Endothelial cell of umbilical vein (primary cell): ENCODE measurements around the gene TTC33. TPM values are rescaled to one million over a fixed set of nuclear protein-coding genes. Genes with fewer than 3 reads are reported as not detected.

Source experiments
- BruUV-seq: library from RNA; stranded (reverse); fragments of 400-500 nt; replicated peaks from 2 replicates; lab custom pipeline; 2021; lab: Mats Ljungman, UMichigan
- CTCF ChIA-PET: fragments of 300-600, 350-600 bp; sonication (Branson Sonifier 250); formaldehyde crosslinking; loops from one replicate; lab custom pipeline; 2021; ENCODE audit warnings: antibody characterized with exemption, inconsistent platforms; lab: Charles Lee
- POLR2A ChIA-PET: fragments of 300-600, 350-600 bp; sonication (Branson Sonifier 250); formaldehyde crosslinking; loops from one replicate; lab custom pipeline; 2021; ENCODE audit warnings: antibody characterized with exemption, inconsistent platforms; lab: Charles Lee
- DNase-seq: peaks from one replicate; pipeline ENCODE4 v3.0.0-alpha.2; 2011; ENCODE audit warnings: low read depth, low spot score
- FAIRE-seq: peaks from 2 replicates; lab custom pipeline; 2011; peaks lifted over from hg19 to GRCh38; lab: Jason Lieb, UNC
- H2AFZ ChIP-seq: 2 replicates; pipeline ENCODE4 v1.6.0; 2012; ENCODE audit warnings: low read depth, low read length, control low read depth, inconsistent platforms
- H3K27ac ChIP-seq: 2 replicates; pipeline ENCODE4 v1.5.1; 2011; ENCODE audit warnings: low read depth, mild to moderate bottlenecking, control low read depth, low read length, moderate library complexity; ENCODE audit not compliant: insufficient read depth
- H3K27me3 ChIP-seq, 2 experiments: 2 replicates each; pipeline versions ENCODE4 v1.6.0 to v1.6.1; 2011; ENCODE audit warnings: low read length in 2 of 2, mixed read lengths in 1 of 2; ENCODE audit not compliant: control insufficient read depth in 2 of 2, insufficient read depth in 2 of 2
- H3K36me3 ChIP-seq, 2 experiments: 2 replicates in 1 of 2; 3 replicates in 1 of 2; pipeline ENCODE4 v1.5.1; 2011; ENCODE audit warnings: low read length in 2 of 2, mild to moderate bottlenecking in 1 of 2, moderate library complexity in 1 of 2; ENCODE audit not compliant: control insufficient read depth in 2 of 2, insufficient read depth in 2 of 2; ENCODE audit errors: extremely low read depth in 1 of 2
- H3K4me1 ChIP-seq: 3 replicates; pipeline ENCODE4 v1.5.1; 2011; ENCODE audit warnings: mild to moderate bottlenecking, low read length; ENCODE audit not compliant: control insufficient read depth, insufficient read depth; ENCODE audit errors: extremely low read depth
- H3K4me2 ChIP-seq: 2 replicates; pipeline ENCODE4 v1.6.1; 2011; ENCODE audit warnings: low read length, control low read depth, mixed read lengths; ENCODE audit not compliant: insufficient read depth
- H3K4me3 ChIP-seq, 3 experiments: fragments of 200-600 bp in 1 of 3; sonication (generic), shearing (Covaris generic) in 1 of 3; replicated peaks in 1 of 3; 2 replicates each; pipeline ENCODE4 v1.5.1; 2011 to 2016; ENCODE audit warnings: control low read depth in 3 of 3, low read length in 3 of 3, mild to moderate bottlenecking in 2 of 3, inconsistent platforms in 1 of 3, low read depth in 1 of 3, moderate library complexity in 1 of 3; ENCODE audit not compliant: insufficient read depth in 1 of 3
- H3K79me2 ChIP-seq: 2 replicates; pipeline ENCODE4 v1.6.0; 2012; ENCODE audit warnings: low read length, inconsistent platforms; ENCODE audit not compliant: control insufficient read depth, insufficient read depth
- H3K9ac ChIP-seq: replicated peaks from 2 replicates; pipeline ENCODE3; 2011; ENCODE audit warnings: low read length, control low read depth; ENCODE audit not compliant: insufficient read depth; ENCODE audit errors: extremely low read depth
- H3K9me1 ChIP-seq: replicated peaks from 3 replicates; pipeline ENCODE4 v1.6.0; 2011; ENCODE audit warnings: mild to moderate bottlenecking, low read length; ENCODE audit not compliant: control insufficient read depth, insufficient read depth; ENCODE audit errors: extremely low read depth
- H3K9me3 ChIP-seq: replicated peaks from 2 replicates; pipeline ENCODE4 v1.5.1; 2012; ENCODE audit warnings: low read length, inconsistent platforms; ENCODE audit not compliant: control insufficient read depth, insufficient read depth
- H4K20me1 ChIP-seq: replicated peaks from 2 replicates; pipeline ENCODE3; 2011; ENCODE audit warnings: mild to moderate bottlenecking, low read length; ENCODE audit not compliant: control insufficient read depth, insufficient read depth; ENCODE audit errors: extremely low read depth
- EZH2 ChIP-seq: IDR thresholded peaks from 2 replicates; pipeline ENCODE4 v1.6.1; 2012; ENCODE audit warnings: borderline replicate concordance, low read depth, mild to moderate bottlenecking, moderate library complexity, low read length, inconsistent platforms; ENCODE audit not compliant: severe bottlenecking
- FOS ChIP-seq: IDR thresholded peaks from 2 replicates; pipeline ENCODE4 v1.6.1; 2011; ENCODE audit warnings: mild to moderate bottlenecking, low read length, moderate library complexity, borderline replicate concordance; ENCODE audit not compliant: insufficient read depth
- GATA2 ChIP-seq: IDR thresholded peaks from 2 replicates; pipeline ENCODE4 v1.7.0; 2011; ENCODE audit warnings: low read depth, mild to moderate bottlenecking, moderate library complexity, mixed read lengths, low read length; ENCODE audit not compliant: insufficient read length, insufficient read depth
- JUN ChIP-seq: IDR thresholded peaks from 2 replicates; pipeline ENCODE4 v1.6.1; 2011; ENCODE audit warnings: borderline replicate concordance, low read depth; ENCODE audit not compliant: insufficient read length, insufficient read depth
- MYC ChIP-seq: IDR thresholded peaks from one replicate; pipeline ENCODE4 v1.6.1; 2011; ENCODE audit warnings: mild to moderate bottlenecking, low read depth, low read length
- POLR2A ChIP-seq: IDR thresholded peaks from 2 replicates; pipeline ENCODE4 v1.6.1; 2012; ENCODE audit warnings: low read depth, mild to moderate bottlenecking, control low read depth, low read length
- POLR2AphosphoS5 ChIP-seq: IDR thresholded peaks from 2 replicates; pipeline ENCODE4 v1.6.1; 2012; ENCODE audit warnings: low read depth, mild to moderate bottlenecking, control low read depth, low read length, moderate library complexity; ENCODE audit not compliant: insufficient read depth
- dilution Hi-C: fragments of 300-500 bp; cut with MboI; formaldehyde crosslinking; loops from one replicate; pipeline ENCODE4 v1.15.0; 2019; ENCODE audit warnings: low sequenced_read_pairs; ENCODE audit not compliant: extremely low pct_ligation_motif_present
- intact Hi-C: fragments of 100-400 bp; cut with micrococcal nuclease; formaldehyde crosslinking; loops from one replicate; pipeline ENCODE4 v1.10.0; 2022
- polyA plus RNA-seq, 4 experiments: library from polyadenylated mRNA; depleted of rRNA in 3 of 4; stranded (reverse) in 3 of 4; unstranded in 1 of 4; fragments of >200 nt; gene quantifications; 2 replicates each; pipeline versions ENCODE4 v1.2.1 to v1.2.3, GENCODE V29; 2011 to 2012; ENCODE audit warnings: missing spikeins in 1 of 4
- total RNA-seq: library from RNA; stranded (reverse); gene quantifications from 2 replicates; pipeline ENCODE4 v1.2.3, GENCODE V29; 2021
- TF ChIP-seq, protein P1 (sequence below): IDR thresholded peaks from 2 replicates; pipeline ENCODE4 v1.6.1; 2011; ENCODE audit not compliant: insufficient read depth, insufficient read length
- TF ChIP-seq, protein P2 (sequence below), 2 donors: IDR thresholded peaks; 1 replicate in 1 of 2; 2 replicates in 1 of 2; pipeline ENCODE4 v1.5.1; 2011; ENCODE audit warnings: low read length in 2 of 2, mild to moderate bottlenecking in 2 of 2, moderate library complexity in 2 of 2, control low read depth in 1 of 2, inconsistent platforms in 1 of 2, low read depth in 1 of 2; ENCODE audit not compliant: insufficient read depth in 1 of 2; ENCODE audit errors: extremely low read depth in 1 of 2

Gene TTC33
- total and polyA plus RNA-seq, 2 donors (not counting 3 experiments of a cell fraction or from before 2014, with no cell fraction given) = 2.2 to 11.7 TPM

DNA sequence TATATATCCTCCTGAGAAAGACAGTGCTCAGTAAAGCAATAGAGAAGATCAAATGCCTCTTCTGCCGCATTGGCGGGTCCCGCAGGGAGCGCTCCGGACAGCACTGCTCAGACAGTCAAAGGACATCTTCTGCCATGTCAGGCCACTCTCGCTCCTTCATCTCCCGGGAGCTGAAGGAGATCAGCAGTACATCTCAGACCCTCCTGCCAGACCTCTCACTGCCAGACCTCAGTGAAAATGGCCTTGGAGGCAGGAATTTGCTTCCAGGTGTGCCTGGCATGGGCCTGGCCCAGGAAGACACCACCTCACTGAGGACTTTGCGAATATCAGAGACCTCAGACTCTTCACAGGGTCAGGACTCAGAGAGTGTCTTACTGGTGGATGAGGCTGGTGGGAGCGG, 63.9 kb downstream of the TTC33 start:
- BruUV-seq = no TSS peak
- Histone ChIP-seq H3K4me1 (peaks cover 36% of the 10 kb centered on the region), H3K9me1 (no peaks in the 10 kb centered on the region), H3K36me3 (peaks cover 0 to 23% of the 10 kb centered on the region in 2 experiments), H4K20me1 (no peaks in the 10 kb centered on the region), H3K79me2 (peaks cover 66% of the 10 kb centered on the region), H3K27ac (no peak overlapping the region), H3K27me3 (no peaks in the 10 kb centered on the region), H3K4me3 (no peak overlapping the region), H3K4me2 (no peak overlapping the region), H3K9ac (no peak overlapping the region), H3K9me3 (no peaks in the 10 kb centered on the region), H2AFZ (no peak overlapping the region)
- CTCF ChIA-PET = interaction anchor here (3.6 kb wide), 1 partner anchor 43 kb away, joined by 26 read pairs; no protein-coding TSS in a partner anchor
- dilution Hi-C loops = no loop called here
- POLR2A ChIA-PET = no interaction called here
- intact Hi-C loops = no loop called here
- TF ChIP-seq FOS (no peak), POLR2AphosphoS5 (no peak), MYC (no peak), JUN (no peak), POLR2A (no peak), EZH2 (no peak), GATA2 (no peak)
- TF ChIP-seq, protein P1, sequence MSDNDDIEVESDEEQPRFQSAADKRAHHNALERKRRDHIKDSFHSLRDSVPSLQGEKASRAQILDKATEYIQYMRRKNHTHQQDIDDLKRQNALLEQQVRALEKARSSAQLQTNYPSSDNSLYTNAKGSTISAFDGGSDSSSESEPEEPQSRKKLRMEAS = no peak
- TF ChIP-seq, protein P2, sequence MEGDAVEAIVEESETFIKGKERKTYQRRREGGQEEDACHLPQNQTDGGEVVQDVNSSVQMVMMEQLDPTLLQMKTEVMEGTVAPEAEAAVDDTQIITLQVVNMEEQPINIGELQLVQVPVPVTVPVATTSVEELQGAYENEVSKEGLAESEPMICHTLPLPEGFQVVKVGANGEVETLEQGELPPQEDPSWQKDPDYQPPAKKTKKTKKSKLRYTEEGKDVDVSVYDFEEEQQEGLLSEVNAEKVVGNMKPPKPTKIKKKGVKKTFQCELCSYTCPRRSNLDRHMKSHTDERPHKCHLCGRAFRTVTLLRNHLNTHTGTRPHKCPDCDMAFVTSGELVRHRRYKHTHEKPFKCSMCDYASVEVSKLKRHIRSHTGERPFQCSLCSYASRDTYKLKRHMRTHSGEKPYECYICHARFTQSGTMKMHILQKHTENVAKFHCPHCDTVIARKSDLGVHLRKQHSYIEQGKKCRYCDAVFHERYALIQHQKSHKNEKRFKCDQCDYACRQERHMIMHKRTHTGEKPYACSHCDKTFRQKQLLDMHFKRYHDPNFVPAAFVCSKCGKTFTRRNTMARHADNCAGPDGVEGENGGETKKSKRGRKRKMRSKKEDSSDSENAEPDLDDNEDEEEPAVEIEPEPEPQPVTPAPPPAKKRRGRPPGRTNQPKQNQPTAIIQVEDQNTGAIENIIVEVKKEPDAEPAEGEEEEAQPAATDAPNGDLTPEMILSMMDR (IDR thresholded peaks at IDR 0.05; ENCODE audit: extremely low read depth in 1 of 2, insufficient read depth in 1 of 2, low read depth in 1 of 2, low read length in 2 of 2) = no peak
- DNase-seq (no peak), FAIRE-seq (no peak)
